Vagina (tissue), 2 donors: ENCODE results near the gene SMTN.

Source experiments
- POLR2A ChIP-seq, 2 donors: fragments of 450-650 bp; IDR thresholded peaks; one replicate each; pipeline ENCODE4 v1.6.1; 2017; ENCODE audit warnings: antibody characterized with exemption in 2 of 2, mild to moderate bottlenecking in 2 of 2, moderate library complexity in 2 of 2
- POLR2AphosphoS5 ChIP-seq, 2 donors: sonication (generic); formaldehyde crosslinking; IDR thresholded peaks; one replicate each; pipeline ENCODE4 v1.9.0; 2017; ENCODE audit warnings: antibody characterized with exemption in 2 of 2, mild to moderate bottlenecking in 2 of 2, low read depth in 1 of 2; ENCODE audit not compliant: insufficient read depth in 1 of 2

GRCh38 chr22:31056986-31057599 is 24.0 kb upstream of the SMTN start:
- TF ChIP-seq POLR2AphosphoS5 (IDR thresholded peaks at IDR 0.05; ENCODE audit: insufficient read depth in 1 of 2, low read depth in 1 of 2) (no peak), POLR2A (IDR thresholded peaks at IDR 0.05) (no peak)
